GM12873 (cell line): Measurements from ENCODE around the gene CTU2.

ENCODE experiments used
- CTCF ChIP-seq: IDR thresholded peaks from 2 replicates; pipeline ENCODE4 v1.5.1; 2012; ENCODE audit warnings: low read depth, mild to moderate bottlenecking, moderate library complexity, low read length, control low read depth; ENCODE audit not compliant: insufficient read depth; ENCODE audit errors: missing control alignments

CTU2 gene

GRCh38 chr16:88700322-88700635 is 6.0 kb upstream of the CTU2 start:
- TF ChIP-seq CTCF, result no peak

GRCh38 chr16:88700636-88701482 is 5.4 kb upstream of the CTU2 start:
- TF ChIP-seq CTCF, result no peak

- no peak for TF ChIP-seq CTCF
These were observed 4.5 kb upstream of the CTU2 start for GRCh38 chr16:88701581-88702370.

GRCh38 chr16:88702371-88703210 is 3.7 kb upstream of the CTU2 start:
- no peak for TF ChIP-seq CTCF

- TF ChIP-seq CTCF, result no peak
These were observed 2.6 kb upstream of the CTU2 start for GRCh38 chr16:88703486-88704309.

GRCh38 chr16:88705076-88705684 is 1.1 kb upstream of the CTU2 start:
- no peak for TF ChIP-seq CTCF
